Smooth muscle cell (in vitro differentiated cells): ENCODE measurements around the gene STX5. TPM values are rescaled to one million over a fixed set of nuclear protein-coding genes. Genes with fewer than 3 reads are reported as not detected.
A peak's percentile ranks its signal among the peaks of the same experiment; 100 is the strongest.

Experiments used
- DNase-seq: peaks from one replicate; lab custom pipeline; 2025; ENCODE audit not compliant: unreplicated experiment; lab: John Stamatoyannopoulos, UW
- H2AFZ ChIP-seq: fragments of 200-600 bp; sonication (generic); 2 replicates; pipeline ENCODE4 v1.6.0; 2016; ENCODE audit warnings: antibody characterized with exemption, low read depth, mild to moderate bottlenecking
- H3F3A ChIP-seq: fragments of 200-600 bp; sonication (generic); 2 replicates; pipeline ENCODE4 v1.6.0; 2017; ENCODE audit warnings: antibody characterized with exemption, low read depth
- H3K27ac ChIP-seq: fragments of 200-600 bp; sonication (generic); 2 replicates; pipeline ENCODE4 v1.5.1; 2016; ENCODE audit warnings: low read depth, mild to moderate bottlenecking
- H3K27me3 ChIP-seq: fragments of 200-600 bp; sonication (generic); 2 replicates; pipeline ENCODE4 v1.6.1; 2016; ENCODE audit warnings: low read depth, mild to moderate bottlenecking
- H3K36me3 ChIP-seq: fragments of 200-600 bp; sonication (generic); 2 replicates; pipeline ENCODE4 v1.5.1; 2016; ENCODE audit warnings: low read depth
- H3K4me1 ChIP-seq: fragments of 200-600 bp; sonication (generic); 2 replicates; pipeline ENCODE4 v1.5.1; 2016; ENCODE audit warnings: low read depth
- H3K4me2 ChIP-seq: fragments of 200-600 bp; sonication (generic); 2 replicates; pipeline ENCODE4 v1.6.0; 2016; ENCODE audit warnings: mild to moderate bottlenecking
- H3K4me3 ChIP-seq: fragments of 200-600 bp; sonication (generic); 2 replicates; pipeline ENCODE4 v1.5.1; 2016; ENCODE audit warnings: mild to moderate bottlenecking
- H3K79me2 ChIP-seq: fragments of 200-600 bp; sonication (generic); 2 replicates; pipeline ENCODE4 v1.6.0; 2016; ENCODE audit warnings: low read depth, mild to moderate bottlenecking
- H3K9ac ChIP-seq: fragments of 200-600 bp; sonication (generic); 2 replicates; pipeline ENCODE4 v1.6.0; 2016; ENCODE audit warnings: low read depth
- H3K9me3 ChIP-seq: fragments of 200-600 bp; sonication (generic); replicated peaks from 2 replicates; pipeline ENCODE4 v1.5.1; 2016; ENCODE audit warnings: low read depth
- H4K20me1 ChIP-seq: fragments of 200-600 bp; sonication (generic); 2 replicates; pipeline ENCODE4 v1.6.0; 2016; ENCODE audit warnings: low read depth
- WGBS: methylation state at CpG from one replicate; pipeline ENCODE4 v1.1.7; 2016; ENCODE audit warnings: low lambda C conversion rate; 5-methylcytosine and 5-hydroxymethylcytosine counted together
- polyA plus RNA-seq: library from polyadenylated mRNA; unstranded; fragments of >200 nt; fragmentation: Nextera tagmentation; extraction: Ambion mirVana; gene quantifications from 2 replicates; pipeline ENCODE4 v1.2.1, GENCODE V29; 2016
- total RNA-seq: library from RNA; depleted of rRNA; stranded (reverse); fragments of >200 nt; gene quantifications from 2 replicates; pipeline ENCODE4 v1.2.3, GENCODE V29; 2014
- TF ChIP-seq, protein P1 (sequence below): fragments of 200-600 bp; sonication (generic); IDR thresholded peaks from 2 replicates; pipeline ENCODE4 v1.5.1; 2017; ENCODE audit warnings: borderline replicate concordance, mild to moderate bottlenecking, antibody characterized with exemption; ENCODE audit not compliant: insufficient read depth, poor library complexity, severe bottlenecking

Gene STX5
- total and polyA plus RNA-seq, 2 experiments from 2014 or later: 44.6 to 67.9 TPM

DNA sequence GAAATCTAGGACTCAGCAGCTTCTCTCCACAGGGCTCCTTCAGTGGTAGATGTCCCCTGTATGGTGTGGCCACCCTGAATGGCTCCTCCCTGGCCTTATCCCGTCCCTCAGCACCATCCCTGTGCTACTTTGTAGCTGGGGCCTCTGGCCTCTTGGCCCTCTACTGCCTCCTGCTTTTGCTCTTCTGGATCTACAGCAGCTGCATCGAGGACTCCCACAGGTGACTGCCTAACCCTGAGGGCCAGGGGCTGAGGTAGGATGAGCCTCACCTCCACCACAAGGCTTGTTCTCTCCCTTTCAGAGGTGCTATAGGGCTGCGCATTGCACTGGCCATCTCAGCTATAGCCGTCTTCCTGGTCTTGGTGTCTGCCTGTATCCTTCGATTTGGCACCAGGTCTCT, 42.9 kb downstream of the STX5 start:
- Histone ChIP-seq H3K9me3 (no peaks in the 10 kb centered on the region), H3K4me1 (peaks cover 14% of the 10 kb centered on the region), H3K27me3 (no peaks in the 10 kb centered on the region), H3K79me2 (peaks cover 39% of the 10 kb centered on the region), H3K4me2 (no peak overlapping the region), H3K4me3 (no peak overlapping the region), H2AFZ (no peak overlapping the region), H3F3A (peaks cover 37% of the 10 kb centered on the region), H4K20me1 (peaks cover 5% of the 10 kb centered on the region), H3K9ac (no peak overlapping the region), H3K27ac (no peak overlapping the region), H3K36me3 (peaks cover 3% of the 10 kb centered on the region)
- 90% methylated on average over 5 of the region's 5 CpGs for WGBS
- DNase-seq: no peak
- TF ChIP-seq, protein P1, sequence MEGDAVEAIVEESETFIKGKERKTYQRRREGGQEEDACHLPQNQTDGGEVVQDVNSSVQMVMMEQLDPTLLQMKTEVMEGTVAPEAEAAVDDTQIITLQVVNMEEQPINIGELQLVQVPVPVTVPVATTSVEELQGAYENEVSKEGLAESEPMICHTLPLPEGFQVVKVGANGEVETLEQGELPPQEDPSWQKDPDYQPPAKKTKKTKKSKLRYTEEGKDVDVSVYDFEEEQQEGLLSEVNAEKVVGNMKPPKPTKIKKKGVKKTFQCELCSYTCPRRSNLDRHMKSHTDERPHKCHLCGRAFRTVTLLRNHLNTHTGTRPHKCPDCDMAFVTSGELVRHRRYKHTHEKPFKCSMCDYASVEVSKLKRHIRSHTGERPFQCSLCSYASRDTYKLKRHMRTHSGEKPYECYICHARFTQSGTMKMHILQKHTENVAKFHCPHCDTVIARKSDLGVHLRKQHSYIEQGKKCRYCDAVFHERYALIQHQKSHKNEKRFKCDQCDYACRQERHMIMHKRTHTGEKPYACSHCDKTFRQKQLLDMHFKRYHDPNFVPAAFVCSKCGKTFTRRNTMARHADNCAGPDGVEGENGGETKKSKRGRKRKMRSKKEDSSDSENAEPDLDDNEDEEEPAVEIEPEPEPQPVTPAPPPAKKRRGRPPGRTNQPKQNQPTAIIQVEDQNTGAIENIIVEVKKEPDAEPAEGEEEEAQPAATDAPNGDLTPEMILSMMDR: no peak

DNA sequence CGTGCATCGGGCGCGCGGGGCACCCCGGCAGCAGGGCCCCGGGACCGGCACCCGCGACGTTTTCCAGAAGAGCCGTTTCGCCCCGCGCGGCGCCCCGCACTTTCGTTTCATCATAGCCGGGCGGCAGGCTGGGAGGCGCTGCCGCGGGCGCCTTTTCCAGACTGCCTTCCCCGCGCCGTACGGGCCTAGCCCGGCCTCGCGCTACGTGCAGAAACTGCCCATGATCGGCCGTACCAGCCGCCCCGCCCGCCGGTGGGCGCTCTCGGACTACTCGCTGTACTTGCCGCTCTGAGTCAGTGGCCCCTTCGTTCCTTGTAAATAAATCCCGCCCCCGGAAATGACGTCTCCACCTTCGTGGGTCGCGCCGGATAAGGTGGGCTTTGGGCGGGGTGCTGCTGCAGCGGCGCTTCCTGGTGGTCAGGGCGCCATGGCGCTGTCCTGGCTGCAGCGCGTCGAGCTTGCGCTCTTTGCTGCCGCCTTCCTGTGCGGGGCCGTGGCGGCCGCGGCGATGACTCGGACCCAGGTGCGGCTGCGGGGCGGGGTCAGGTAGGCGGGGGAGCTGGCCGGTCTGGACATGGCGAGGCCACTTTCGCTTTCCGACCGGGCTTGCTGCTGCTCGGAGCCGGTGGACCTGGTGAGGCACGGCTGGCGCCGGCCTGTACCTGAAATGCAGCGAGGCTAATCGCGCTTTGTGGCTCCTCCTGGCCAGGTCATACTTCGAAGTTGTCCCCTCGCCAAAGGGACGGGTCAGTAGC, 44.7 kb downstream of the STX5 start, which contains the start of gene TMEM179B:
TSS of gene TMEM179B (plus strand) at position 398 of the 755 bp plus-strand sequence. CDS start at position 428, 30 bp downstream.
- Histone ChIP-seq H3K9me3 (no peaks in the 10 kb centered on the region), H3K4me3 (peak within 1 kb of the TSS; percentile 86), H2AFZ (peak within 1 kb of the TSS; percentile 67), H4K20me1 (peaks cover 5% of the 10 kb centered on the region), H3F3A (peaks cover 22% of the 10 kb centered on the region), H3K4me1 (peaks cover 9% of the 10 kb centered on the region), H3K27ac (peak within 1 kb of the TSS; percentile 87), H3K9ac (peak within 1 kb of the TSS; percentile 81), H3K4me2 (peak within 1 kb of the TSS; percentile 95), H3K36me3 (no peaks in the 10 kb centered on the region), H3K79me2 (peaks cover 39% of the 10 kb centered on the region), H3K27me3 (no peaks in the 10 kb centered on the region)
- peak; percentile 80 for DNase-seq
- under 1% methylated on average over 76 of the region's 88 CpGs for WGBS
- TF ChIP-seq, protein P1: peak; percentile 57

DNA sequence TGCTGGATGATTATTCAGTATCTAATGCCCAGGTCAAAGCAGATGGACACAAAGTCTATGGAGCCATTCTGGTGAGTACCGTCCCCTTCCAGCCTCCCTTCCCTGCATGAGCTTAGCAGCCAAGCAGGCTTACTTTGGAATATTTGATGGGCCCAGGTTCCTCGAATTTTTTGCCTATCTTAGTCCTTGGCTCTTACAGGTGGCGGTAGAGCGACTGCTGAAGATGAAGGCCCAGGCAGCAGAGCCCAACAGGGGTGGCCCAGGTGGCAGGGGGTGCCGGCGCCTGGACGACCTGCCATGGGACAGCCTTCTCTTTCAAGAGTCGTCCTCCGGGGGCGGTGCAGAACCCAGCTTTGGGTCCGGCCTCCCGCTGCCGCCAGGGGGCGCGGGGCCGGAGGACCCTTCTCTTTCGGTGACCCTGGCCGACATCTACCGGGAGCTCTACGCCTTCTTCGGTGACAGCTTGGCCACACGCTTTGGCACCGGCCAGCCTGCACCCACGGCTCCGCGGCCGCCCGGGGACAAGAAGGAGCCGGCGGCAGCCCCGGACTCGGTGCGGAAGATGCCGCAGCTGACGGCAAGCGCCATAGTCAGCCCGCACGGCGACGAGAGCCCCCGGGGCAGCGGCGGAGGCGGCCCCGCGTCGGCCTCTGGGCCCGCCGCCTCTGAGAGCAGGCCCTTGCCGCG, 45.4 kb downstream of the STX5 start:
- TF ChIP-seq, protein P1: peak; percentile 93

More for the DNA sequence above, 45.4 kb downstream of the STX5 start:
- H3F3A ChIP-seq: peaks cover 17% of the 10 kb centered on the region
- no peaks in the 10 kb centered on the region for H3K36me3 ChIP-seq
- H3K9me3 ChIP-seq: no peaks in the 10 kb centered on the region
- peak overlapping the region; percentile 86 for H3K4me3 ChIP-seq
- peaks cover 36% of the 10 kb centered on the region for H3K79me2 ChIP-seq
- H3K27me3 ChIP-seq: no peaks in the 10 kb centered on the region
- peak overlapping the region; percentile 95 for H3K4me2 ChIP-seq
- 2% methylated on average over 46 of the region's 51 CpGs for WGBS
- peak; percentile 61 for DNase-seq
- peak overlapping the region; percentile 67 for H2AFZ ChIP-seq
- peaks cover 5% of the 10 kb centered on the region for H4K20me1 ChIP-seq
- H3K4me1 ChIP-seq: peaks cover 7% of the 10 kb centered on the region
- H3K9ac ChIP-seq: peak overlapping the region; percentile 81
- peak overlapping the region; percentile 87 for H3K27ac ChIP-seq
